Adrenal gland (tissue), 5 donors: ENCODE data around the gene DOK3.

Experiments used
- POLR2A ChIP-seq, 2 donors: fragments of 450-650 bp; IDR thresholded peaks; one replicate each; pipeline ENCODE4 v1.6.1; 2017; ENCODE audit warnings: antibody characterized with exemption in 2 of 2, mild to moderate bottlenecking in 2 of 2, moderate library complexity in 1 of 2
- TF ChIP-seq, protein P1 (sequence below), 6 experiments: fragments of 450-650 bp in 4 of 6; fragments of 200-600 bp in 2 of 6; sonication (generic) in 1 of 6; IDR thresholded peaks; 1 replicate in 5 of 6; 2 replicates in 1 of 6; pipeline versions ENCODE4 v1.5.1 to v1.8.0; 2016 to 2021; ENCODE audit warnings: antibody characterized with exemption in 6 of 6, mild to moderate bottlenecking in 2 of 6, moderate library complexity in 1 of 6
- donor health status: DM: no; HTN: no; CAD: no.

DNA sequence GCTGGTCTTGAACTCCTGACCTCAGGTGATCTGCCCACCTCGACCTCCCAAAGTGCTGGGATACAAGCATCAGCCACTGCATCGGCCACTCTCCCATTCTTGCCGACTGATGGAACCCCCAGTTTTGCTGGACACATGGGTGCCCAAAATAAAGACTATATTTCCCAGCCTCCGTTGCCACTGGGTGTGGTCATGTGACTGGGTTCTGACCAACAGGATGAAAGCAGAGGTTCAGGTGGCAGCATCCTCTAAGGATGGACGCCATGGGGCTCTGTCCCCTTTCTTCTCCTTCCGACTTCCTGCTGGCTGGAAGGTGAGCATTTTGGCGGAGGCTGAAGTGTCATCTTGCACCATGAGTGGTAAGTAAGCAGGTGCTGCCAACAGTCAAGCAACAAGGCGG is 22.5 kb downstream of the DOK3 start:
- no peak for TF ChIP-seq POLR2A (IDR thresholded peaks at IDR 0.05)
- TF ChIP-seq, protein P1, sequence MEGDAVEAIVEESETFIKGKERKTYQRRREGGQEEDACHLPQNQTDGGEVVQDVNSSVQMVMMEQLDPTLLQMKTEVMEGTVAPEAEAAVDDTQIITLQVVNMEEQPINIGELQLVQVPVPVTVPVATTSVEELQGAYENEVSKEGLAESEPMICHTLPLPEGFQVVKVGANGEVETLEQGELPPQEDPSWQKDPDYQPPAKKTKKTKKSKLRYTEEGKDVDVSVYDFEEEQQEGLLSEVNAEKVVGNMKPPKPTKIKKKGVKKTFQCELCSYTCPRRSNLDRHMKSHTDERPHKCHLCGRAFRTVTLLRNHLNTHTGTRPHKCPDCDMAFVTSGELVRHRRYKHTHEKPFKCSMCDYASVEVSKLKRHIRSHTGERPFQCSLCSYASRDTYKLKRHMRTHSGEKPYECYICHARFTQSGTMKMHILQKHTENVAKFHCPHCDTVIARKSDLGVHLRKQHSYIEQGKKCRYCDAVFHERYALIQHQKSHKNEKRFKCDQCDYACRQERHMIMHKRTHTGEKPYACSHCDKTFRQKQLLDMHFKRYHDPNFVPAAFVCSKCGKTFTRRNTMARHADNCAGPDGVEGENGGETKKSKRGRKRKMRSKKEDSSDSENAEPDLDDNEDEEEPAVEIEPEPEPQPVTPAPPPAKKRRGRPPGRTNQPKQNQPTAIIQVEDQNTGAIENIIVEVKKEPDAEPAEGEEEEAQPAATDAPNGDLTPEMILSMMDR (IDR thresholded peaks at IDR 0.05) = no peak
